HG02623 (cell line): ENCODE results near the gene RPS6KL1.
A peak's percentile ranks its signal among the peaks of the same experiment; 100 is the strongest.

ENCODE experiments used
- ATAC-seq: cut with Tn5 transposase; IDR thresholded peaks from one replicate; pipeline ENCODE4 v1.9.1; 2021; ENCODE audit warnings: moderate library complexity; ENCODE audit not compliant: unreplicated experiment

RPS6KL1 gene

GRCh38 chr14:74952180-74952665 is 29.2 kb upstream of the RPS6KL1 start:
- no peak for ATAC-seq

GRCh38 chr14:74951443-74952179 is 28.6 kb upstream of the RPS6KL1 start:
- ATAC-seq: no peak

GRCh38 chr14:74950795-74951442 is 27.9 kb upstream of the RPS6KL1 start:
- no peak for ATAC-seq

- ATAC-seq: no peak
These were observed 27.0 kb upstream of the RPS6KL1 start for GRCh38 chr14:74949859-74950573.

DNA sequence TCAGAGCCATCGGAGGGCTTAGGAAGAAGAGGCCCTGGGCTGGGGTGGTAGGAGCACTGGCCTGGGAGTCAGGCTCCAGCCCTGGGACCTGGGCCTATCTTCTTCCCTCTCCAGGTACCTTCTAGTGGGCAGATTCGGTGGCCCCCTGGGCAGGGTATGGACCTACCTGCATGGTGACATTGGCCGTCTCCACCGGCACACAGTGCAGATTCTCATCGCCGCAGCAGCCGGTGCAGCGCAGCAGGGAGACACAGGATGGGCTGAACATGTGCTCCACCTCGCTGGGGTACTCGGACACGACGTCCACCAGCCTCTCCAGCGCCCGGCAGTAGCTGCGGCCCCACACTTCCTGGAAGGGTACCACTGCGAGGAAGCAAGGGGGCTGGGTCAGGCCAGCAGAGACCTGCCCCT is 26.1 kb upstream of the RPS6KL1 start:
- no peak for ATAC-seq

DNA sequence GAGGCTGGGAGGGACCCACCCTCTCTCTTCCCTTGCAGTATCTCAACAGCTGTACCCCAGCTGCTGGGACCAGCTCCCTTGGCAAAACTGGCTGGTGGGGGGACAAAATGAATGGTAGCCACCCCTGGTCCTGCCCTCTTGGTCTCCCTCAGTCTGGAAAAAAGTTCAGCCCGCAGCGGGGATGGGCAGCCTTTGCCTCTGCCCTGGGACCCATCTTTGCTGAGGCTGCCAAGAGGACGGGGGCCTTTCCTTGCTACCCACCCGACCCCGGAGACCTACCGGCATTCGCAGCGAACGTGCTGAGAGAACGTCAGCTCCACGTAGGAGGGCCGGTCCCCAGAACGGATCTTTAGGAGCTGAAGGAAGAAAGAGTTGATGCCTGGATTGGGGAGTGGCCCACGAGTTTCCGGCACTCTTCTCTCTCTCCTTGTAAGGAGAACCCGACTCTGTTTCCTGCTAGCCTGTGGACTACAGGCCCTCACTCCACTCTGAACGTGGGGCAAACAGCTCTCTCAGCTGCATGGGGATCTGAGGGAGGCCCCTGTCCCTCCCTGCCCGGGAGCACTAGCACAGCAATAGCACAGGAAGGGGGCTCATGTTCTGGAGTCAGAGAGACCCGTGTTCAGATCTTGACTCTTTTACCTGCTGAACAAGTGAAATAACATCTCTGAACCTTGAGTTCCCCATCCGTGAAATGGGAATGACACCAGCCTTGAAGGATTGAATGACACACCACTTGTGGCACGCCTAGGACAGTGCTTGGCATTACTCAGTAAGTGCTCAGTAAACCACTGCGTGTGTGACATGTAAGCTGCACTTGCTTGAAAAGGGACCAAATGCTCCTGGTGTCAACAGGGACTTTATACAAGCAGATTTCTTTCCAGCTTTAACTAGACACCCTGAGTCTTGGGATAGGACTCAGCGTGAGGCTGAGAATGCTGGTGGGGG is 25.4 kb upstream of the RPS6KL1 start:
- no peak for ATAC-seq

GRCh38 chr14:74947353-74948227 is 24.5 kb upstream of the RPS6KL1 start:
- no peak for ATAC-seq

GRCh38 chr14:74946659-74947281 is 23.7 kb upstream of the RPS6KL1 start:
- no peak for ATAC-seq

GRCh38 chr14:74945852-74946658 is 23.0 kb upstream of the RPS6KL1 start:
- ATAC-seq: peak; percentile 39

- ATAC-seq: no peak
These were observed 22.3 kb upstream of the RPS6KL1 start for GRCh38 chr14:74945261-74945851.

DNA sequence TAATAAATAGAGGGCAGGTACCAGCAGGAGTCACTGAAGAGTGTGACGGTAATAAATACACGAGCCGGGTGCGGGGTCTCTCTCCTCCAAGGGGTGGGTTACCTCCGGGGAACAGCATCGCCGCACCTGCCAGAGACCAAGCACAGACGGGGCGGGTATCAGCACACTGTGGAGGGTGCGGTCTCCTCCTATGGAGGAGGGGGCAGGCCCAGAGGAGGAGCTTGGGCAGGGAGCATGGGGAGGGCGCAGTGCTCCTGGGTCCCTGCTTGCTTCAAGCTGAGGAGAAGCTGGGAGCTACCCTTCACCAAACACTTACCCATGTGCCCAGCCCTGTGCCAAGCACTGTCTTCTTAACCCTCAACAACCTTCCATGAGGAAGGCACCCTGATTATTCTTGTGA is 19.5 kb upstream of the RPS6KL1 start:
- ATAC-seq: no peak

- peak; percentile 8 for ATAC-seq
These were observed 19.1 kb upstream of the RPS6KL1 start for GRCh38 chr14:74942181-74942580.

- peak; percentile 39 for ATAC-seq
These were observed 18.6 kb upstream of the RPS6KL1 start for GRCh38 chr14:74941676-74942097.

DNA sequence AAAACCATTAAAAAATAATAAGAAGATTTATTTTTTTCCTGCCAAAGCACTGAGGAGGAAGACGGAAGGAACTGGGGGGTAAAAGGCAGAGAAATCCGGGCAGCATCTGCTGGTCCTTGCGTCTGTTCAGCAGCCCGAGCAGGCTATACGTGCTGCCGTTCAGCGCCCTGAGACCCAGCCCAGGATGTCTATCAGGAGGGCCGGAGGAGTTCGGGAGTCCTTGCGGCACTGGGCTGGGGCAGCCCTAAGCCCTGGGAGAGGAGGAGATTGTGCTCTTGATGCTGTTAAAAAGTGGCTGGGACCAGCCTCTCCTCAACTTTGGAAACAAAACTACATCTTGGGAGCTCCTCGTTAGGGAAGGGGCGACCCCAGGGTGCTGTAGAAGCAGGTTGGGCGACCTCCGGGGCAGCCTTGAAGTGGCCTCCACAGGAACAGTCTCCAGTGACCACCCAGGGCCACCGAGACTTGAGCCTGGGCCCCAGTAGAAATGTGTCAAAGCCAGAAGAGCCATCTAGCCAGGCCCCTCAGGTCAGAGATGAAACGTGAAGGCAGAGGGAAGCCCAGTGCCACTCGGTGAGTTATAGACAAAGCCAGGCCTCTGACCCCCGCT is 18.0 kb upstream of the RPS6KL1 start:
- no peak for ATAC-seq

DNA sequence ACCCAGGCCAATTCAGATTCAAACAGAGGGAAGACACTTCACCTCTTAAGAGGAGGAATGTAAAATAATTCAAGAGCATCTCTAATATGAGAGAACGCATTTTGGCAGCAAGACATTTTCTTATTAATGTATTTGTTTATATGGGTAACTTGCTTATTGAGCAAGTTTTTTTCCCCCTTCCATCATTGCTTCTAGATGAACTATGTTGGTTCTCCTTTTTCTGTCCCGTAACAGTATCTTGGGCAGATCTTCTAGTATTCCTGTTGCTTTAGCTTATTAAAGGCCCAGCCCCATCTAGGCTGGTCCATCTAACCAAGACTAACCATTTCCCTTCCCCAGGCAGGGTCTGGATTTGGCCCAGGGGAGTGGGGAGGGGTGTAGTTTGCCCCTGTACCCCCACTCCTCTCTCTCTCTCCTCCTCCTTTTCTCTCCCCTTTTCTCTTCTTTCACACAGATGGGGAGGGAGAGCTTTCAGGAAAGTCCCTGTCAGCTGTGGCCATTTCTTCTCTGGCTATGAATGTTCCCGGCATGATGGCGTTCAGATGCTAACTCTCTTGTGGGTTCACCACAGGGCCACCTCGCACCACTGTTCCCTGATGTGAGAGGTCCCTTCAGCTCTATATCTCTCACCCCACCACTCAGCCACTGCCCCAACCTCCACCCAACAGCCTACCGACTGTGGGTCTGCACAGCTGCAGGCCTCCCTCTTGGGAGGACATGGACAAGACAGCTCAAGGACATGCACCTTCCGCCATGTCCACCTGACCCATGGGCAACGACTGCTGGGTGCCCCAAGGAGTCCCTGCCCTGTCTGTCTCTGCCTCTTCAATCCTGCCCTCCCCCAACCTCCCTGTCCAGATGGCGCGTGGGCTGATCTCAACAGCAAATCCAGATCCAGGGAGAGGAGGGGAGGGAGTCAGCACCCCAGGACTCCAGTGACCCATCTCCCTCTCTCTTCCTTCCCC is 15.8 kb upstream of the RPS6KL1 start:
- no peak for ATAC-seq

DNA sequence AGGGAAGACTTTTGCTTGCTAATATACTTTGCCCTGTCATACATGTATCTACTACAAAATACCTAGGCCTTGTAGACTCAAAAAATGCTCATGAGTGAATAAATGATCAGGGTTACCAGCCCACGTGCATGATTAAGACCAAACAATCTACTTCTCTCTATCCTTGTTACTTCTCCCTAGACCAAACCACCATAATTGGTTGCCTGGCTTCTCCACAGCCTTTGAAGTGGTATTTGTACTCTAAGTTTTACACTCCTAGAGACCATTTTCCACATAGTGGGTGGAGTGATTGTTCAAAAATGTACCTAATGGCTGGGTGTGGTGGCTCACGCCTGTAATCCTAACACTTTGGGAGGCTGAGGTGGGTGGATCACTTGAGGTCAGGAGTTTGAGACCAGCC is 14.1 kb upstream of the RPS6KL1 start:
- no peak for ATAC-seq
